Glomerular visceral epithelial cell (primary cell): Measurements from ENCODE around the gene UBE2V1.
"Not testable (repeated sequence)": the region's sequence is repeated elsewhere in the genome, so short reads cannot be mapped to it uniquely, and the experiment has no call there.

Experiments used
- DNase-seq: peaks from one replicate; pipeline ENCODE4 v3.0.0-alpha.2; 2016; ENCODE audit errors: extremely low spot score

Gene UBE2V1

DNA sequence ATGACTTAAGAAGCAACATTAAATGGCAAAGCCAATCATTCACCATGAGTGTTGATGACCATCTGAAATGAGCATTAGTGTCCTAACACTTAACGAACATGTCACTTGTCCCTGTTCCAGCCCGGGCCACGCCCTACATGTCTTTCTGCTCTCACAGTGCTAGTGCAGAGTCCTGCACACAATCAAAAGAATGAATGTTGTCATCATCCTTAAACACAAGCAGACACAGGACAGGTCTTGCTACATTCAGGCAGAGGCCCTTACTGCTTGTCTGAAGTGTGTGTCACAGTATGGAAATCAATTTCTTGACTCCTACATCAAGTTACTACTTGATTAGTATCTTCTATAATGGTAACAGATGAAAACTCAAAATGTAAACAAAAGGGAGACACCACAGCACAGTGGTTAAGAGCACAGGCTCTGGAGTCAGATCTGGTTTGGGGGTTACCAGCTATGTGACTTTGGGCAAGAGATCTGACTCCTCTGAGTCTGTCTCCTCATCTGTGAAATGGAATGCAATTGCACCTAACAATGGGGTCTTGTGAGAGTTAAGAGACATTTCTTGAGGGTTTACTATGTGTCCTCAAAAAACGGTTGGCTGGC lies 17.4 kb downstream of the UBE2V1 start:
- no peak for DNase-seq

DNA sequence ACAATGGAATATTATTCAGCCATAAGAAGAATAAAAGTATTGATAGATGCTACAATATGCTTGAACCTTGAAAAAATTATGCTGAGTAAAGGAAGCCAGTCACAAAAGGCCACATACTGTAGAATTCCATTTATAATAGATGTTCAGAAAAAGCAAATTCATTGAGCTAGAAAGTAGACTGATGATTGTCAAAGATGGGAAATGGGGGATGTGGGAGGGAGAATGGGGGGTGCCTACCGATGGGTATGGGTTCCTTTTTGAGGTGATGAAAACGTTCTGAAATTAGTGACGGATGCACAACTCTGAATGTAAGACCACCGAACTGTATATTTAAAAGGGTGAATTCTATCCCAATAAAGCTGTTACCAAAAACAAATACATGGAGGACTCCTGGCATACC lies 18.4 kb downstream of the UBE2V1 start:
- DNase-seq: no peak

DNA sequence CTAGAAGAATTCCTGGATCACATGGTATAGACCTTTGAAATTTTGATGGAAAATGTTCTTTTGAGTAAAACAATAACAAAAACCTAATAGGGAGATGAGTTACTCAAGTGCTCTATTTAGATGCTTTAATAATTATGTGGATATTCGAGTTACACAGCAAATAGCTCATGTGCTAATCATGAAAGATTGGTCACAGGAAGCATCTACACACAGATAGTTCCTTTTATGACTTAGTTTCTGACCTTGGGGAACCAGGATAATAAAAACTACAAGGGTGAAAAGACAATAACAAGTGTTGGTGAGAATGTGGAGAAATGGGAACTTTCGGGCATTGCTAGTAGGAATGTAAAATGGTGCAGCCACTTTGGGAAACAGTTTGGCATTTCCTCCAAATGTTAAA lies 19.7 kb downstream of the UBE2V1 start:
- no peak for DNase-seq

DNA sequence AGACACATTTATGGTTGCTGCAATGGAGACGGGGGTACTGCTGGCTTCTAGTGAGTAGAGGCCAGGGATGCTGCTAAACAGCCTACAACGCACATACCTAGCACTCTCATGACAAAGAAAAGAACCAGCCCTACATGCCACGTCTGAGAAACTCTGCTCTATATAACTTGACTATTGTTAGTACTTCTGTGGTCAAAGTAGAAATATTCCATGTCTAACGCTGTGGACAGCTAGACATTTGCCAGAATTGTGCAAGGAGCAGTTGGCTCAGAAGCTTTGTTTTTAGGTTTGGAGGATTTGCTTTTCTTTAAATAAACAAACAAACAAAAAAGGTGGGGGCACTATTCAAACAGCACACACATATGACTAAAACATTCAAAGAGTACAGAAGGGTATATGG lies 20.5 kb downstream of the UBE2V1 start:
- DNase-seq: no peak

DNA sequence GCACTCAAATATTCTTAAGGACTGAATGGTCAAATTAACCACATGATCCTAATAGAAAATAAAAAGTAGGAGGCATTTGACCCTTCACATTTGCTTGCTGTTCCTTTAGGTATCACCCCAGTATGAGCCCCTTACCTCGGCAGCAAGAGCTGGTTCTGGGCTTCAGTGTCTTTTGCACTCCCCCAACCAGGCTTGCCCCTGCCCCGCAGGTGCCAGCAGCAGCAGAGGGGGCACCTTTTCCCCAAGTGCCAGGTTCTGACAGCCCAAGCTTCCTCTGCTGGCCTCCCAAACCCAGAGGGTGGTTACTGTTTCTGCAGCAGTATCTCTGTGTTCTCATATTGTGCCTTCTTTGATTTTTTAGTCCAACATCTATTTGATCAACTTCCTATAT lies 23.2 kb downstream of the UBE2V1 start:
- no peak for DNase-seq

DNA sequence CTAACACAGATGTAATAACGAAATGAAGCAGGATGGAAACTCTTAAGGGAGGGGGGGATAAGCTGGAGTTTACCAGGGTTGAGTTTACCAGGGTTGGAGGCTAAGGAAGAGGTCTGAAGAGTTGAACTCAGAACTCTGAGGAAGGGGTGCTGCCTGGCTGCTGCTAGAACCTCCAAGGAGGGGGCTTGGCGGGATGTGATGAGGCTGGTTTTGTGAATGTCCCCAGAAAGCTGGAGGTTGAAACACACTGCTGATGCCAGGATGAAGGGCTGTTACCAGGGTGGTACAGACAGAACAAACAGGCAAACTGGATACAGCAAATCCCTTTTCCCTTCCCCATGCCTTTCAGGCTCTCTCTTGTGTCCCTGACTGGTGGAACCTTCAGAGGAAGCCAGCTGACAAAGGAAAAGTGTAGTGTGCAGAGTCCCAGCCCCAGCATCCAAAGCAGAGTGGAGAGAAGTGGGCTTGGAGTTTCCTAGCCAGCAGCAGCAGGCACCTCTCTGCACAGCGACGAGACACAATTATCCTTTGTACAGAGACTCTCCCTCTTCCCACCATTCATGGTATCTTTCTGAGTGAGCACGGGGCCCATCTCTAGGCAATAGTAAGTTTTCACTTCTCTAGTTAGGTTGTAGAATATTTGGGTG lies 23.7 kb downstream of the UBE2V1 start:
- no peak for DNase-seq

DNA sequence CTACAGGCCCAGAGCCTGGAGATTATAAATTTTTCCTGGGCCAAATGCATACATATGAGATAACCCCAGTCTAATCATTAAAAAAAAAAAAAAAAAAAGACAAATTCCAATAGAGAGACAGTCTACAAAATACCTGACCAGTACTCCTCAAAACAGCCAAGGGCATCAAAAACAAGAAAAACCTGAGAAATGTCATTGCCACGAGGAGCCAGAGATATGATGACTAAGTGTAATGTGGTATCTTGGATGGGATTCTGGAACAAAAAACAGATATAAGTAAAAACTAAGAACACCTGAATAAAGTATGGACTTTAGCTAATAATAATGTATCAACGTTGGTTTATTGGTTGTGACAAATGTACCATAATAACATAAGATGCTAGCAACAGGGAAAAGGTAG lies 24.9 kb downstream of the UBE2V1 start:
- no peak for DNase-seq

DNA sequence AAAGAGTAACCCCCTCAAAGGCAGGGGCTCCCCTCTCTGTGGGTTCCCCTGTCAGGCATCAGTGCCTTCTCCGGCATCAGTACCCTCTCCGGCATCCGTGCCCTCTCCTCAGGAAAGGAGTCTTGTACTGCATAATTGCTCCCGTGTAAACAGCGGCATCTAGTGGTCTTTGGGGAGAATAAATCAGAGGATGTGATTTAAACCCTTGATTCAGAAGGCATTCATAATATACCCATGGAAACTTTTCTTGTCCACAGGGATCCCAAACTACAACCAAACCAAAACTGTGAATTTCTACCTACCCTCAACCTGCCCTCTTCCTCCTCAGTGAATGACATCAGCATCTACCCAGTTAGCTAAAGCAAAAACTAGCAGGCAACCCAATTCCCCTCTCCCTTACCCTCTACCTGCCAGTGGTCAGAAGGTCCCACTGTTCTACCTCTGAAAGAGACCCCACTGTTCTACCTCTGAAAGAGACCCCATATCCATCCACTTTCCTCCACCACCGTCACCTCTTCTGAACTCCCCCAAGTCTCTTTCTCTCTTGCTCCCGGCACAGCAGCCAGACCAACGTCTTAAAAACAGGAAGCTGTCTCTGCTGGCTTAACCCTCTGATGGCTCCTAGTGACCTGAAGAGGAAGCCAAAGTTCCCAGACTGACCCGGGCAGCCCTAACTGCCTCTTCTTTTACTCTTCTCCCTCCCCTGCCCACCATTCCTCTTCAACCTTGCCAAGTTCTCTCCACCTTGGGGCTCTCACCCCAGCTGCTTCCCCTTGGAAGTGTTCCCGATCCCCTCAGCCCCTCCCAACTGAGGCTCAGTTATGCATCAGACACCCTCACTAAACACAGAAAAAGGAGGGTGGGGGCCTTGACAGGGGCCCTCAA lies 27.2 kb downstream of the UBE2V1 start:
- peak; percentile 68 for DNase-seq

DNA sequence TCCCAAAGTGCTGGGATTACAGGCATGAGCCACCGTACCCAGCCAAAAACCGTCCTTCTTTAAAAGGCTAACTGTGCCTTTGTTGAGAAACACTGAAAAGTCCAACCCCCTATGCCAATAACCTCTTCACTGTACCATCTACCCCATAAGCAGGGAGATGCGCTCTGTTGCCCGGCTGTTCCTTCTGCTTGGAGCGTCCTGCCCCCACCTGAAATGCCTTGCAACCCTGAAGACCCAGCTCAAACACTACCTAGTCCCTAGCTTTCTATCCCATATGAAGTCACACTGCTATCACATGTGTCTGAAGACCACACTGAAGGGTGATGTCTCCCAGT lies 27.8 kb downstream of the UBE2V1 start:
- no peak for DNase-seq

DNA sequence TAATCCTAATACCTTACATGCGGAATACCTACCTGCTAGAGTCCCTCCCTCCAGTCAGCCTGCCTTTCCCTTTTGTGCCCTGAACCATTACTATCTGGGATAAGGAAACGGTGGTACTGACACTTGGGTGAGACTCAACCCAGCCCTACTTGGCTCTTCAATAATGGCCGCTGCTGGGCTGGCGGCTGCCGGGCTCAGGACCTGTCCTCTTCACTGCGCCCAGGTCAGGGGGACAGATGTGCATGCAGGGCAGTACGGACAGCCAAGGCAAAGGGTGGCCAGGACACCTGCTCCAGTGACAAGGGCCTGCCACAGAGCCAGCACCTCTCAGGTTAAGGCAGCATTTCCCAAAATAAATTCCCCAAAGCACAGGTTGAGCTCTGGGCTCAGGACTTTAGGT lies 29.9 kb downstream of the UBE2V1 start:
- DNase-seq: no peak

DNA sequence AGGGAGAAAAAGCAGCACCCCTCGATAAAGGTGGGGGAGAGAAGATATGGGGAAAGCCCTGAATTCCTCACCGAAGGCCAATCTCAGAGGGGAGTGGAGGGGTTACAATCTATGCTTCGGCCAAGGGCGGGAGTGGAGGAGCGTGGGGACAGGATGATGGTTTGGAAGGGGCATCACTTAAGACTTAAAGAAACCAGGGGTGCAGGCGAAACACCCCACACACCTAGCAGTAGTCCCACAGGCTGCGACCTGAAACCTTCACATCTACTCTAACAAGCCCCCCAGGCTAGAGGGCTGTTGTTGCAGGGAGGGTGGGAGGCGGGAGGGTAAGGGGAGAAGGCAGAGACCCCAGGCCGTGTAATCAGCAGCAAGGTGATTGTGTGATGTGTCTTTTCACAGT lies 30.9 kb downstream of the UBE2V1 start:
- DNase-seq: not testable (repeated sequence)

DNA sequence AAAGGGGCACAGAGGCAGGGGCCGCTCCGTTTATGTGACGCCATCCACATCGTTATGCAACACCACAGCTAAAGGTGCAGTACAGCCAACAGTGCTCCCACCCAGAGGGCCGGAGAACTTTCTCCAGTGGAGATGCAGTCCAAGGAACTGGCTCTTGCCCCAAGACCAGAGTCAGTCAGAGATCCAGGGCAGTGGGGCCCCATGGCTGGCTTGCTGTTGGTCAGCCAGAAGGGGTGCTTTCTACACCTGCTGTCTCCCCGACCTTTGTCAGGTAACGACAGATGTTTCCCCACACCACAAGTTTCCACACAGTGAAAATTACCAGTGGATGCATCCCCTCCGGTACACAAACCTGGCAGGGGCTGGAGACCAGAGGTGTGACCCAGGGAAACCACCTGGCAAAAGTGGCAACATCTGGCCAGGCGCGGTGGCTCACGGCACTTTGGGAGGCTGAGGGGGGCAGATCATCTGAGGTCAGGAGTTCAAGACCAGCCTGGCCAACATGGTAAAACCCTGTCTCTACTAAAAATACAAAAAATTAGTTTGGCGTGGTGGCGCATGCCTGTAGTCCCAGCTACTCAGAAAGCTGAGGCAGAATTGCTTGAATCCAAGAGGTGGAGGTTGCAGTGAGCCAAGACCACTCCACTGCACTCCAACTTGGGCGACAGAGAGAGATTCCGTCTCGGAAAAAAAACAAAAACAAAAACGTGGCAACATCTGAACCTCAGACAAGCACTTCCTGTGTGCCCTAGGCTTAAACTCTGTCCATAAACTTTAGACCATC lies 34.9 kb downstream of the UBE2V1 start:
- DNase-seq: no peak

DNA sequence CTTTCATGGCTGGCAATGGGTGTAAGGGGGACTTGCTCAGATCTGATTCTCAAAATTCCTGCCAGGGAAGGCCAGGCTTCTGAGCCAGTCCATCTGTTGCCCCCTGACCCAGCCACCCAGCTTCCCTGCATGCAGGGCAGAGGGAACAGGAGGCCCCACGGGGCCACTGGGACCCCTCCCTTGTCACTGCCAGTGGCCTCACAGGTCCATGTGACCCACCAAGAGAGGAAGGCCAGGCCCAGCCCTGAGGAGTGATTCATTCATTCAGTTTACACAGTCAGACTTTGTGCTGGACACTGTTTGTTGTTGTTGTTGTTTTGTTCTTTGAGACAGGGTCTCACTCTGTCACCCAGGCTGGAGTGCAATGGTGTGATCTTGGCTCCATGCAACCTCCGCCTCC lies 39.5 kb downstream of the UBE2V1 start:
- no peak for DNase-seq

DNA sequence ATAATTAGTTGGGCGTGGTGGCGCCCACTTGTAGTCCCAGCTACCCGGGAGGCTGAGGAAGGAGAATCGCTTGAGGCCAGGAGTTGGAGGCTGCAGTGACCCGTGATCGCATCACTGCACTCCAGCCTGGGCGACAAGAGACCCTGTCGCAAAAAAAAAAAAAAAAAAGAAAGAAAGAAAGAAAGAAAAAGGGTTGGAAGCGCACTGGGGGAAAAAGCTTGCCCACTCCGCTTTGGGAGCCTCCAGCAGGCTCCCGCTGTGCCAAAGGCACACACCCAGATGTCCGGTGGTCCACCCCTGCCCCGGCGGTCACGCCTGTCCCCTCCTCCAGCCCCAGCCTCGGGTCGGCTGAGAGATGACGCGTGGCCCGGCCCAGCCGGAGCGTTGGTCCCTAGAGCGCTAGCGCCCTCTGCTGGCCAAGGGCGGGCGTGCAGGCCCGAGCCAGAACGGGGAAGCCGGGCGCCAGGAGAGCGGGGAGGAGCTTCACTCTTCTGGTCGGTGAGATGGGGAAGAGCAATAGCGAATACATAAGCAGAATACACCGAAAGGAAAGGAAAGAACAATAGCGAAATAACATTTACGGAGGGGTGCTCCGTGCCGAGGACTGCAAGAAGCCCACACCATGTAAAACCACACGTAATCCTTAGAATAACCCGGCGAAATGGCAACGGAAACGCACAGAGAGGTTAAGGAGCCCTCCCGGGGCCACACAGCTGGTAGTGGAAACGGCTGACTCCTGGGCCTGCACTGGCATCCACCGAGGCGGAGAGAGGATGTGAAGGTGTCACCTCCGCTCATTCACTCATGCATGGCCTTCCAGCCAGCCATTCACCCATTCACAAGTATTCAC lies 41.7 kb downstream of the UBE2V1 start:
- DNase-seq: peak; percentile 90

DNA sequence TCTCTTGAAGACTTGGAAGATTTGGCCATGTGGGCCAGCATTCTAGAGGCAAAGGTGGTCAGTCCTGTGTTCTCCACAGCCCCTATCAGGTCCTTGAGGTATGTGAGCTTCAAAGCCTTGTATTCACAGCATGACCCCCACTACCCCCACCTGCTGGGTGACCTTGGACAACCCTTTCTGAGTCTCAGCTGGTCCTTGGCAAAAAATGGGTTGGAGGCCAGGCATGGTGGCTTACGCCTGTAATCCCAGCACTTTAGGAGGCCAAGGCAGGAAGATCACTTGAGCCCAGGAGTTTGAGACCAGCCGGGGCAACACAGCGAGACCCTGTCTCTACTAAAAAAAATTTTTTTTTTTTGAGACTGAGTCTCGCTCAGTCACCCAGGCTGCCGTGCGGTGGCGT lies 42.6 kb downstream of the UBE2V1 start:
- DNase-seq: no peak

DNA sequence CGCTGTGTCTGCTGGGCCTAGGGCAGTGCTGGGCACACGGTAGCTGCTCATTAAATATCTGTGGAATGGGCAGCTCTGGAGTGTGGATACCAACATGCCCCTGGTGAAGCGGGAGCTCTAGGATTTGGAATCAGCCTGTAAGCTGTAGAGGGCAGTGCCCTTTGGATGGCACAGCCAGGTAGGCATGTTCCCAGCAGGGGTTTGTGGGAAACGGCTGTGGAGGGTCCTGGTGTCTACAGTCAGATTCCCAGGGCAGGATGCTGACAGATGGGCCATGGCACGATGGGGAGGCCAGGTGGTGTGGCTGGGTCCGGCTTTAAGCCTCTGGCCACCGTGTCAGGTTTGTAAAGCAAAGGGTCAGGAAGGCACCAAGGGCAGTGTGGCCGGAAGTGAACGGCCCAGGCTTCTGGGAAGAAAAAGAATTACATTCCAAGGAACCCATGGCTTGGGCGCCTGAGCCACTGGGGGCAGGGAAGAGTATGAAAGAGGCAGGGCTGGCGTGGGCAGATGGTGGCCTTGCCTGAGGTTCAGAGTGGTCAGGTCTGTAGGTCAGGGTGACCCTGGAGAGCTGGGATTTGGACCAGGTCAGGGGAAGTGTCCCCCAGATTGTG lies 44.8 kb downstream of the UBE2V1 start:
- DNase-seq: no peak

DNA sequence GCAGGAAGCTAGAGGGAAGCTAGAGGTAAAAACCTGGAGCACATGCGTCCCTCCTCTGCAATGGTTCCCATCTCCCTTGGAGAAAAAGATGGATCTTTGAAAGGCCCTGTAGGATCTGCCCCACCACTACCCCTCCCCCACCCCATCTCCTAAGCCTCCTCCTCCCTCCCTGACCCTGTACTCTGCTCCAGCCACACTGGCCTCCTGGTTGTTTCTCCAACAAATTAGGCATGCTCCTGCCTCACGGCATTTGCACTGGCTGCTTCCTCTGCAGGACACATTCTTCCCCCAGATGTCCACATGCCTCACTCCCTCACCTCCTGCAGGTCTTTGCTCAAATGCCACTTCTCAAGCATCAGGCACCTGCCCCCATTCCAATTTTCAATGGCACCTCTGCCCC lies 45.5 kb downstream of the UBE2V1 start:
- no peak for DNase-seq

DNA sequence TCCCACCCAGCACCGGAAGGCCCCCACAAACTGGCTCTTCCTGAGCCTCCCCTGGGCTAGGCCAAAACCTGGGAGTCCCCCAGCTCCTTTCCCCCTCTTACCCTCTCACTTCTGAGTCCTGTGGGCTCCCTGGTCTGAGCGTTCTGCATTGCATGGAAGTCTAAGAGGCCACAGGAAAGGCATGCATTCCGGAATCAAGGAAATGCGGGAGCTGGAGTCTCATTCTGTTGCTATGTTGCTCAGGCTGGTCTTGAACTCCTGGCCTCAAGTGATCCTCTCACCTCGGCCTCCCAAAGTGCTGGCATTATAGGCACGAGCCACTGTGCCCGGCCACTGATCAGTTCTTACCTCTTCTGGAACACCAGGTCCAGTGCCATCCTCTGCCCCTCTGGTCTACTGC lies 45.9 kb downstream of the UBE2V1 start:
- DNase-seq: no peak

DNA sequence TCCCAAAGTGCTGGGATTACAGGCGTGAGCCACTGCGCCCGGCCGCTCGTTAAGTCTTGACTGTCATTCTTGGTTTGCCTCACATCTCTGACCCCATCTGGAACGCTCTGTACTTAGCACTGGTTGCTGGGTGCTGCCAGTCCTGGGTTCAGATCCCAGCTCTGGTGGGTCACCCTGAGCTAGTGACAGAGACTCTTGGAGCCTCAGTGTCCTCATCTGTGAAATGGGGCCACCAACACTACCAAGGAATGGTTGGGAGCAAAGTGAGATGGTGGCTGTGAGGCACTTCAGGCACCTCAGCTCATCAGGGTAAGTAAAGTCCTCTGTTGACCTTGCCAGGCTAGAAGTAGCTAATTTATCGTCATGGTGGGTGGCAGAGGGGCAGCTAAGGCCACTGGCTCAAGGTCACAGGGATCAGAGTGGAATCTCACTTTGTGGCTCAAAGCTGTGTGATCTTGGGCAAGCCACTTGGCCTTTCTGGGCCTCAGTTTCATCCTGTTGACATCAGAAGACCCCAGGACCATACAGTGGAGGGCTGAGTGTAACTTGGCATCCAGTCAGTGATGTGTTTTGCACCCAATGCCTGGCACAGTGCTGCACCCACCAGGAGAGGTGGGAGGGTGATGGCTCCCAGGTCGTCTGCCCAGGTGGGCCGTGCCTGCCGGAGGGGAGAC lies 46.7 kb downstream of the UBE2V1 start:
- DNase-seq: no peak

DNA sequence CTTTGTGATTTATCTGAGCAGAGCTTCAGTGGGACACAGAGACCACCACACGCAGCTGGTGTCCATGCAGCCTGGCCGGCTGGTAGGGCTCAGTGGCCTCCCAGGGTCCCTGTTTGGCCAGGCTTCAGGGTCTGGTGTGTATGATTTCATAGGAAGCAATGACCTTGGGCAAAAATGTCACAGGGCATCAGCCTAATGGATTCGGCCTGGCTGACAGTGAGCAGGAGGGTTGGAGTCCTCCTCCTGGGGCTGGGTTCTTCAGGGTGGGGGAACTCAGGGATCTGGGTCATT lies 47.7 kb downstream of the UBE2V1 start:
- DNase-seq: no peak

DNA sequence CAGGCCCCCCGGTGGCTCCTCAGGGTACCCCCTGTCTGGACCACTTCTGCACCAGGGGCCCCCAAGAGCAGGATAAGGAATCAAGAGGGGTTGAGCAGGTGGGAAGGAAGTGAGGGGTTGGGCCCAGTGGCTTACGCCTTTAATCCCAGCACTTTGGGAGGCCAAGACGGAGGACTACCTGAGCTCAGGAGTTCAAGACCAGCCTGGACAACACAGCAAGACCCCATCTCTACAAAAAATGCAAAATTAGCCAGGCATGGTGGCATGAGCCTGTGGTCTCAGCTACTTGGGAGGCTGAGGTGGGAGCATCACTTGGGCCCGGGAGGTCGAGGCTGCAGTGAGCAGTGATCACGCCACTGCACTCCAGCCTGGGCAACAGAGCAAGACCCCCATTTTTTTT lies 49.2 kb downstream of the UBE2V1 start:
- DNase-seq: not testable (repeated sequence)
